ENCODE data around the gene PRR5L.
A peak's percentile ranks its signal among the peaks of the same experiment; 100 is the strongest.

PRR5L gene

GRCh38 chr11:36447514-36447913, 151.4 kb downstream of the PRR5L start:
- no peak for DNase-seq

GRCh38 chr11:36447947-36448346, 151.9 kb downstream of the PRR5L start:
- no peak for DNase-seq

DNA sequence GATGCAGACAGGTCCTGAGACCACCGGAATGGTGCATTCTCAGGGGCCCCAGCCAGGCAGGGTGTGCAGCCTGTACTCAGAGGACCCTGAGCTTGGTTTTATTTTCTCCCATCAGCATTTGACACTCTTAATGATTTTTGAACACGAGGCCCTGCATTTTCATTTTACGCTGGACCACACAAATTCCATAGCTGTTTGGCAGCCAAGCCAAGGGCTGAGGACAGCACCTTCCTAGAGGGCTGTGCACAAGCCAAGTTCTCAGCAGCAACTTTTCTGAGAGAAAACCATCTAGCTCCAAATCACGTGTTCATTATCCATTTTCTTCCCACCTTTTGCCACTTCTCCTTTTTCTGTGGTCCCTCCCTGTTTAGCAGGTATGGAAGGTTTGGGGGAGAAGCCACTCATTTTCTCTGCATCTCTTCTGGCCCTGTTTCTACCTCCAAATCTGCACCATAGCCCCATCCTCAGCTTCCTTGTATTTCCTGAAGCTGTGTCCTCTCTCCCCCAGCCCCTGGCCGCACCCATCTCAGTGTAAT, 153.5 kb downstream of the PRR5L start:
- no peak for DNase-seq

- no peak for DNase-seq
Measured at GRCh38 chr11:36450110-36450572, 154.1 kb downstream of the PRR5L start.

- no peak for DNase-seq
Measured at GRCh38 chr11:36451045-36451444, 155.0 kb downstream of the PRR5L start.

DNA sequence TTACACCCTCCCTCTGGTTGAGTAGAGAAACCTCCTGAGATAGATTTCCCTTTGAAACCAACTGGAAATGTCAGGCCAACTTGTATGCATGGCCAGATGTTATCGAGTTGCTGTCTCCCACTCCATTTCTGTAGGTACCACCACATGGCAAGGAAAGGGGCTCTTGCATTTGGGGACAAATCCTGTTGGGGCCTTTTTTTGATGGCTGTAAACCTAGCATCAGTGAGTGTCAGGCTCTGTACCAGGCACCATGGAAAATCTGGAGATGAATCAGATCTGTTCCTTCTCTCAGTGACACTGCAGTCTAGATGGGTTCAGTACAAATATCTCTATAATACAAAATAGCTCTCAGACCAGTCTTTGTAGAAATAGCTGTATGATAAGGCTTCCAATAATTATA, 155.6 kb downstream of the PRR5L start:
- DNase-seq, result no peak

DNA sequence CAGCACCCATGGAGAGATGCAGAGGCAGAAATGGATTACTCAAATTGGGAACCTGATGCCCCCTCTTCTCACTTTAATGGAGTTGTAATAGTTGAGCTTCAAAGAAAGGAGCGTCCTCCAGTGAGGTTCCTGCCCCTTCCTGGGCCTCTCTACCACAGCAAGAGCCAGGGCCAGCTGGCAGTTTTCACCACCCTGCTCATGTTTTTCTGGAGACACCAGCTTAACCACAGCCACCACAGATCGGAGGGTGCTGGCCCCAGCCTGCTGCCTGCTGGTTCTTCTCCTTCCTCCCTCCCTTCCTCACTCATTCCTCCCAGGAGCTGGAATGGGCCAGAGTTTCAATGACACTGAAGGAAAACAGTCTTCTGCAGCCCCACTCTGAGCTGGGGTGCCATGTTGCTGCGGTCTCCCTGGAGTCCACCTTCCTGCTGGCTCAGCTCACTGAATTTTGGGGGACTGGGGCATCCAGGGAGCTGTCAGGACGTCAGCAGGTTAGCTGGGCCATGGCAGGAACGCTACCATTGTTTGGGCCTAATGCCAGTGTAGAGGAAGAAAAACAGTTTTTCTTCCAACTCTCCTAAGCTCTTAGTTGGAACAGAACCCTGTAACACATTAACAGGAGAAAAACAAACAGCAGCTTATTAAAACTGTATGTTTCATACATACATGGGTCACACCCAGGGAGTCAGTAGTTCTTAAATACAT, 156.3 kb downstream of the PRR5L start:
- peak; percentile 60 for DNase-seq

DNA sequence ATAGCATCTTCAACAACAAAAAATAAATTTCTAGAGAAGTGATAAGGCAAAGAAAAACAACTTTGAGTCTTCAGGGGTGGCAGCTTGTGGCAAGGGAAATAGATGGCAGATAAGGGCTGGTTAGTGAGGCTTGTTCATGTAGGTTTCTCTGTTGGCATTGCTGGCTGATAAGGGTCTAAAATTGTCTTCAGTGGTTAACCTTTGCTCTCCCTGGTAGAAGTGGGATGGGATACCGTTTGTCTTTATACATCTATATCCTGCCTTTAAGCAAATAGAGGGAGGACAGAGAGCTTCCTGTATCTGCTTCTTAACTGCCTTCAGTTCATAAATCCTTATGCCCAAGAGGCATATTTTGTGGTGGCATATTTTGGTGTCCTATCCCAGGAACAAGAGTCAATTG, 156.9 kb downstream of the PRR5L start:
- DNase-seq, result no peak

DNA sequence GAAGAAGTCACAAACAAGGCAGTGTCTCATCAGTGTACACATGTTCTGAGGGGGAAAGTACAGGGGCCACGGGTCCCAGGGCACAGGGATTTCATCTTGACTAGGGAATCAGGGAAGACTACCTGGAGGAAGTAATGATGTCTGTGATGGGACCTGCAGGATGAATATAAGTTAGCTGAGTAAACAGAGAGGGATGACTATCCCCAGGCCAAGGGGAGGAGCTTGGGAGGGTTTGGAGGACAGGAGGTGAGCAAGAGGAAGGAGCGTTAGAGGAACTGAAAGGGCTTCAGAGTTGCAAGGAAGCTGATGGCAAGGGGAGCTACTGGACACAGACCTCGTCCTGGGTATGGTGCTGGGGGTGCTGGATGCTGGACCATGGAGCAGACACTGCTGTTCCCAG, 157.6 kb downstream of the PRR5L start:
- DNase-seq, result no peak

- DNase-seq, result no peak
Measured at GRCh38 chr11:36454551-36454940, 158.5 kb downstream of the PRR5L start.

GRCh38 chr11:36454941-36455631, 159.0 kb downstream of the PRR5L start:
- no peak for DNase-seq

GRCh38 chr11:36455658-36456111, 159.6 kb downstream of the PRR5L start:
- DNase-seq, result peak; percentile 74

DNA sequence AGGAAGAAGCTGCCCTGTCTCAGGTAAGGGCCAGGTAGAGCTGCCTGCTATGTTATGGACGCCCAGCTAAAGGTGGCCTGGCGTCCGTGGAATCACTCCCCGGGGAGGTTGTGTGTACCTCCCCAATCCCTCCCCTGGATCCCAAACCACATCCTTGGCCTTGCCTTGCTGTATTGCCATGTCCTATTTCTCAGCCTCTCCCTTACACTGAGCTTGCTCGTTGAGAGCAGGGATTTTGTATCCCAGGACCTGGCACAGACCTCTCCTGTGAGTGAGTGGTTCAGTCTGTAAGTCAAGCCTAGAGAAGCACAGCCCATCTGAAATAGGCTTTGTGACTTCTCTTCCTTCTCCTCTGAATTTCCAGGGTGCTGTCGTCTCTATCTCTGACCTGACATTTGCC, 160.1 kb downstream of the PRR5L start:
- DNase-seq, result no peak

- no peak for DNase-seq
Measured at GRCh38 chr11:36458129-36458915, 162.2 kb downstream of the PRR5L start.

- DNase-seq, result no peak
Measured at GRCh38 chr11:36459046-36459445, 163.0 kb downstream of the PRR5L start.

- no peak for DNase-seq
Measured at GRCh38 chr11:36460220-36460619, 164.1 kb downstream of the PRR5L start.

GRCh38 chr11:36462321-36462720, 166.2 kb downstream of the PRR5L start:
- DNase-seq, result no peak

DNA sequence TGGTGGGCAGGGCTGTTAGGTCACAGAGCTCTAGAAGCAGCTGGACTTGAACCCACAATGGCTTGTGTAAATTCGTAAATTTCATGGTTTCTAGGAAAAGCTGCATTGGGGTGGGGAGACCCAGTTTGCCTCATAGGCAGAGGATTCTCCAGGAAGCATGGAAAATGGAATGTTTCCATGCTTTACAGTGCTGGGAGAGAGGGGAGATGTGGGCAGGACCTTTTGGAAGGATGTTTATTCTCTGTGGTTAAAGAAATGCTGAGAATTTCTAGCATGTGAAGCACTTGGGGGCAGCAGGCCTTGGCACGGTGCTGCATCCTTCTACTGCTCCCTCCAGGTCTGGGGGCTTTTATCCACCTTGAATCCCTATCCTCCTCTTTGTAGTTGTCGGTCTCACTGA, 167.7 kb downstream of the PRR5L start:
- no peak for DNase-seq

GRCh38 chr11:36464720-36465119, 168.6 kb downstream of the PRR5L start:
- no peak for DNase-seq

GRCh38 chr11:36465449-36466163, 169.5 kb downstream of the PRR5L start:
- DNase-seq, result no peak

- DNase-seq, result no peak
Measured at GRCh38 chr11:36467012-36467411, 170.9 kb downstream of the PRR5L start.

GRCh38 chr11:36467916-36468315, 171.8 kb downstream of the PRR5L start:
- DNase-seq, result no peak

GRCh38 chr11:36469063-36469462, 173.0 kb downstream of the PRR5L start:
- no peak for DNase-seq
